NCI-H2107 treated with DMSO at 0.1 percent for 48 hours (cell line): ENCODE data around the gene FZR1.

Experiments used
- DNase-seq: peaks from one replicate; lab custom pipeline; 2025; ENCODE audit not compliant: unreplicated experiment; lab: John Stamatoyannopoulos, UW

FZR1 gene

DNA sequence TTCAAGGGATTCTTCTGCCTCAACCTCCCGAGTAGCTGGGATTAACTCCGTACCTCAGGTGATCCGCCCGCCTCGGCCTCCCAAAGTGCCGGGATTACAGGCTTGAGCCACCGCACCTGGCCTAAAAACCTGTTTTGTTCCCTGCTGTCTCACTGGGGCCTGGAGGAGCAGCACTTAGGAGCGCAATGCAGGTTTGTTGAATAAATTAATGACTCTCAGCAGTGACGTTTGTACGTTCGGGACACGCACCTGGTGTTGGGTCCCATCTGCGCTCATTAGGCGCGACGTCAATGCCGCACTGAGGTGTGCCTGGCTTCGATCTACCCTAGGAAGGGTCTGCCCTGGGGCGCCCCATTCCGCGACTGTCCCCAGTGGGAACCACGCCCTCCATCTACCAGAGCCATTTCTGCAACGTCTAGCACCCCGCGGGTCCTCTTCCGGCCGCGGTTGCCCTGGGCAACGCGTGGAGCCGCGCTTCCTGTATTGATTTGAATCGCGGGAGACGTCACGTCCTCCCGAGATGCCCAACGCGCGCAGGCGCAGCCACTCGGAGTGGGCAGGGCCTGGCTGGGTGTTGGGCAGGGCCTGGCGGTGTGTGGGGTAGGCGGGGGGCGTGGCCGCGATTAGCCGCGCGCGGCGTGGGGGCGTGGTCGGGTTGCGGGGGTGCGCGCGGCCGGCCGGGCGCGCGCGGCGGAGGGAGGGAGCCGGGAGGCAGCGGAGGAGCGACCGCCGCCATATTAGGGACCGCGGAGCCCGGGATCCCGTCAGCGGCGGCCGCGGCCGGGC lies at the start of gene FZR1:
Gene FZR1, plus strand, starts transcription at position 714 of the 786 bp plus-strand sequence. CDS start 16,679 bp downstream, outside the sequence.
- peak; percentile 94 for DNase-seq

DNA sequence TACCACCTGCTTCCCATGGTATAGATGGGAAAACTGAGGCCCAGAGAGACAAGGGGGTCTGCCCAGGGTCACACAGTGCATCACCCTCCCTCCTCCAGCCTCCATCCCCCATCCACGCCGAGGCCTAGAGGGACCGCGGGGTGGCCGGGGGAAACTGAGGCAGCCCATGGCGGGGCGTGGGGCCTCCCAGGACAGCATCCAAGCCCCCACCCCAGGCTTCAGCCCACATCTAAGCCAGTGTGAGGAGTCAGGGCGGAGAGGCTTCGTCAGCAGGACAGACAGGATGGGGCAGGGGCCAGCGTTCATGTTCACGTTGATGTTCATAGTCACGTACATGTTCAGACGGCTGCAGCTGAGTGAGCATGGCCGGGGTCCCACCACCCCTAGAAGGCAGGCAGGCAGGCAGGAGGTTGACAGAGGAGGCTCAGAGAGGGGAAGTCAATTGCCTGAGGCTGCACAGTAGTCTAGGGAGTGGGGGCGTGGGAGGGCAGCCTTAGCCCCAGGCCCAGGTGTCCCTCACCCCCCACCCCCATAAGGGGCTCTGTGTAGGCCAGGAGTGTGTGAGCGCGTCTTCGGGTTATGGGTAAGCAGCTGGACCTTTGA lies 49.1 kb upstream of the FZR1 start:
- no peak for DNase-seq

DNA sequence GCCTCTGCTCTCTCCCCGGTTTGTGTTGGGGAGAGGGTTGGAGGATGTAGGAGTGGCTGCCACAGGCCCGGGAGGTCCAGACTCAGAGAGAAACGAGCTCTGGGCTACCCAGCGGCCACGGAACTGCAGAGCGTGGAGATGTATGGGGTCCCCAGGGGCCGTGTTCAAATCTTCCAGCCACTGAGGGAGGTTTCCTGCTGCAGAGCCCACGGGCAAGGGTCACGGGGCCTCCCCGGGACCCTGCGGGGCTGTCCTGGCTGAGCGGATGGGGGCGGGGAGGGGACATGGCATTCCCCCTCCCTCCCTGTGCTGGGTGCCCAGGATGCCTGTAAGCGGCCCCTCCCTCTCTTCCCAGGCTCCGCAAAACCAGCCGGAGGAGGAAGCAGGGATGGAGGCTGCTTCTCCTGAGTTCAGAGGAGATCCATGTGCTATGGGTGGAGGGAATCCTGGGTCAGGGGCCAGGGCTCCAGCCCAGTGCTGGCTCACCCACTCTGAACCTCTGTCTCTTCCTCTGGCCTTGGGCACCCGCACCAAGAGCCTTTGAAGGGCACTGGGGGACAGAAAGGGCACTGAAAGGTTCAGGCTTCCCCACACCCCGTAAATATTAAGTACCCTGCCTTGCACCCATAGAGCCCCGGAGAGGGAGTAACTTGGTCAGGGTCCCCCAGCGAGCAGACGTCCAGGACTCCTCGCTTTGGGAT lies 48.4 kb upstream of the FZR1 start:
- DNase-seq, result no peak

DNA sequence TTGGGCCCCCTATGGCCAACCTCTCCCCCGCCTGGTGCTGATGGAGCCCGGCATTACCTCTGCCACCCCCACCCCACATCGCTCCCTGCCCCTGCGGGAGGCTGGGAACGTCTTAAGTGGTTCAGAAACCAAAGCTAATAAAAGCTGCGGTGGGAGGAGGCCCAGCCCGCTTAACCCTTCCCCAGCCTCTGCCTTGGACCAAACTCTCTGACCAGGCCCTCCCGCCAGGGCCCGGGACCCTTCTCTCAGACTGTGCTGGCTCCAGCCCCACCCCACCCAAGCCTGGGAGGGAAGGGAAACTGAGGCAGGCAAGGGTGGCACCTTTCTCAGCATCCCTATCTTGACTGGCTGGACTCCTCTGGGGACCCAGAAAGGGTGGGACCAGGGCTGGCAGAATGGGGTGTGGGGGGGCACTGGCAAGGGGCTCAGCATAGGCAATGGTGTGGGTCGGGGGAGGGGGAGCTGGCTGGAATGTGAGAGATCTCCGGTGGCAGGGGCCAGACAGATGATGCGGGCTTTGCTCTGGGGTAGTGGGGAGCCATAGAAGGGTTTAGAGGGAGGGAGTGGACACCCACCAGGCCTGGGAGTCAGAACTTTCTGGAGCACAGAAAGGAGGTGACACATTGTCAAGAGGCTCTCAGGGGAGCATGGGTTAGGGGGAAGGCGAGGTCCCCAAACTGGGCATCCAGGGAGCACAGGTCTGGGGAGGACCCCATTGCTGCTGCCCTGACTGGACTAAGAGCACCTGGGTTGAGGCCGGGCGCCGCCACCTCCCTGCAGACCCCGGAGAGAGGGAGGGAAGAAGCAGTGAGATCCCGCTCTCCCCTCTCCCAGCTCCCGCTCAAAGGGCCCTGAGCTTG lies 47.7 kb upstream of the FZR1 start:
- no peak for DNase-seq

DNA sequence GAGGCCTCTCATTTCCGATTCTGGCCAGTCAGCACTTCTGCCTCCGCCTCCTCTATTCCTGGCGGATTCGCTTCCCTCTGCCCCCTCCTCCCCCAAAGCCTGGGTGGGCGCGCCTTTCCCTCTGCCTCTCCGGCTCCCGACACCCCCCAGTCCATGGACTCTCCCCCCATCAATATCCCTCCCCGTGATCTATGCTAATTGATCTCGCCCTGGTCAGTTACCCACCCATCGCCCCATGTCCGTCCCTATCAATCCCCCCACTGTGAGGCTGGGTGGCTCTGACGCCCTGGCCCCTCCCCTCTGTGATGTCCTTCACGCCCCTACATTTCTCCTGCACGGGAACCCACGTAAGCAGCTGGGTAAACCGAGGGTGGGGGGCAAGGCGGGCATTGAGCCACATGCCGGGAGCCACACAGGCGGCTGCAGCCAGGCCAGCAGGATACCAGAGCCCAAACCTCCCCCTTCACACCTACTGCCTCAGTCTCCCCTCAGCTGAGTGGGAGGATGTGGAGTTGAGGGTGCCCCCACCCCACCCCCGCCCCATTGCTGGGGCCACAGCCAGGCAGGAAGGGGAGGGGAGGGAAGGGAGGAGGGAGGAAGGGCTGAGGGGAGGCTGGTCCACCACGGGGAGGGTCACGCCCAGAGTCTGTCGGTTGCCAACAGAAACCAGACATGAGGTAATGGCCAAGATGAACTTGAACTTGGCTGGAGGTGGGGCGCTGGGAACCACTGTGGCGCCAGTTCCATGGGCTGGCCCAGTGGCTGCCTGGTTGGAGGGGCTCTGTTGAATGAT lies 46.8 kb upstream of the FZR1 start:
- no peak for DNase-seq

- DNase-seq, result no peak
Observed at GRCh38 chr19:3459965-3460582, 46.0 kb upstream of the FZR1 start.

GRCh38 chr19:3462991-3463713 lies 43.0 kb upstream of the FZR1 start:
- DNase-seq, result no peak

DNA sequence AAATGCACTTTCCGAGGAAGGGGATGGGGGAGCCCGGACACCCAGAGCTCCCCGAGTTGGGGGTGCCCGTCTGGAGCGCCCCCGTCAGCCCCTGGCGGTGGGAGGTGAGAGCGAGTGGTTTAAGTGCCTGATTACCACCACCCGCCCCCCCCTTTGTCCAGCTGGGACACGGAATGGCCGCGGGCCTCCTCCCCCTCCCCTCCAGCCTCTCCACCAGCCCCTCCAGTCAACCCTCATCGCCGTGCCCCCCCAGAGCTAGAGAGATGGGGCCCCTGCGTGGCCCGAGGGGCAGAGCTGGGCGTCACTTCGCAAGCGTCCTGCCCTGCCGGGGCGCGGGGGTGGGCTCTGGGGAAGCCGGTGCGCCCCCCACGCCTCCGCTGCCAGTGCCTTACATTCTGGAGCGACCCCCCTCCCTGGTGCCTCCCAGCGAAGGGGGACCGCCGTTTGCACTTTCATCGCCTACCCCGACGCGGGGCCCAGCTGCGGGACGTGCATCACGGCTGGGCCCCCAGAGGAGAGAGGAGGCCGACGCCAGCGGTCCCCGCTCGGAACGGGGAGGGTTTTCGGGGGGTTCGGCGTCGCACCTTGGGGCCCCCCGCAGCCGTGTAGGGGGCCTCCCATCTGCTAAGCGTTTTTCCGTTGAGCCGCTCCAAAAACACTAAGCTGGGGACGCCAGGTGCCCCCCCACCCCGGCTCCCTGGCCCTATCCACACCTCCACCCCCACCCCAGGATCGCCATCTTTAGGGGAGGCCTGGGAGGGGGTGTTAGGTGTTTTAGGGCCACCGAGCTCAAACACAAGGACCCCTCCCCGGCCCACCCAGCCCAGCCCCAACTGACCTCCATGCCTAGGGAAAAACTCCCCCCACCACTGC lies 42.2 kb upstream of the FZR1 start:
- DNase-seq, result no peak

DNA sequence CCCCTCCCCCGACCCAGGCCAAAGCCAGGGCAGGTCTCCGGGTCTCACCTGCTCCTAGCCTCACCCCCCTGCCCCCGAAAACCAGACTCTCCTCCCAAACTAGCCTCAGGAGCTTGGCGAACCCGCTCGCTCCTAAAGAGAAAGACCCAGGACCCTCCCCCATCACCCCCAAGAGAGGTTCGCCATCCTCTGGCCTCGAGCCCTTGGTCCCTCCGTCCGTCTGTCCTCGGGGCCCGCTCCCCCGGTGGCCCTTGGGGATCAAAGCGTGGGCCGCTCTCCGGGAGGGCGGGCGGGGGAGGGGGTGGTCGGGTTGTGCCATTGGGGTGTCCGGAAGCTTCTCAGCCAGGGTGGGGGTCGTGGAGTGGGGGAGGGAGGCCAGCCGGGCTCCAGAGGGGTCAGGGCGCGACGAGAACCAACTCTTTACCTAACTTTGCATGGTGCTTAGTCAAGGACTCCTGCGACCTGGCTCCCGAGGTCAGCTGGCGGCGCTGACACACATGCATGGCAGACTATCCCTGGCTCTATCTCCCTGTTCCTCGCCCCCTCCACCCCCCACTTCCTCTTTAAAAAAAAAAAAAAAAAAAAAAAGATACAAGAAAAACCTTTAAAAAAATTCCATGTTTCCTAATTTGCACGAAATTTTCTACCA lies 41.4 kb upstream of the FZR1 start:
- DNase-seq, result no peak

- no peak for DNase-seq
Observed at GRCh38 chr19:3465552-3465951, 40.6 kb upstream of the FZR1 start.

DNA sequence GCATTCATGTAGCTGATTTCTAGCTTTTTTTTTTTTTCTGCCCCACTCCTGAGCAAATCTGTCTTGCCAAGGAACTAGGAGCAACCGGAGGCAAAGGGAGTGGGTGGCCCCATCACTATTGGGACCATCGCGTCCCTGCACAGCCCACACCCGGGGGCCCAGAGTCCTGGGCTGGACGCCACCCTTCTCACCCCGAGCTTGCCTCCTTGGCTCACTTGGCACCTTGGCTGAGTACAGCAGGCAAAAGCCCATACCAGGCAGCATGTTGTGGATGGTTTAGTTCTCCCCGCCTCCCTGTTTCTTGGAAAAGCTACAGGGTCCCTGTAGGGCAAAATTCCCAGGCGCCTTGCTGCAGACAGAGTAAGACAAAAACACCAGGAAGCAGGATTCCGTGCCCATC lies 39.5 kb upstream of the FZR1 start:
- no peak for DNase-seq

DNA sequence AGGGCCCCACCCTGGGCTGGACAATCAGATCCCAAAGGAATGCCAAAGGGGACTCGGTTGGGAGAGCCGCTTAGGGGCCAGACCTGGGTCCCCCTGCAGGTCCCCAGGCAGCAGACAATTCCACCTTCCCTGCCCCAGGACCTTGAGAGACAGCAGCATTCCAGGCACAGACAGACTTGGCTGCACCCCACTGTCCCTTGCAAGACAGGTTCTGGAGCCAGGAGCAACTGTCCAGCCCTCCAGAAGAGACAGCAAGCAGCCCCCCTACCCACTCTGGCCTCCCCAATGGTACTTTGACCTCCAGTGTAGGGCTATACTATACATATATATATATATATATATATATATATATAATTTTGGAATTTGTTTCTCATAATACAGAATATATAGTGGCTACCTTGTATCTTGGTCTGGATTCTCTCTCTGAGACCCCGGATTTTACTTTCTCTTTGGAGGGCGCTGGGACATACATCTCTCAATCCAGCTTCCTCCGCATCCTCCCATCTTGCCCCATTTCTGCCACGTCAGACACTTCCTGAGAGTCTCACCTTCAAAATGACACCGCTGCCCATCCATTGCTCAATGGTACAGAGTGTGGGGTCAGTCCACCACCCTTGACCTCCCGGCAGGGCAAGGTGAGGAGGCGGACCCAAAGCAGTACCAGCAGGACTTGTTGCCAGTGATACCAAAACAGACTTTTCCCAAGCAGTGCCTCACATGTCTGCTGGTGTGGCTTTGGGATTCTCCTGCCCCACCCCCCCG lies 38.5 kb upstream of the FZR1 start:
- DNase-seq, result no peak

GRCh38 chr19:3468211-3468610 lies 37.9 kb upstream of the FZR1 start:
- DNase-seq, result no peak

DNA sequence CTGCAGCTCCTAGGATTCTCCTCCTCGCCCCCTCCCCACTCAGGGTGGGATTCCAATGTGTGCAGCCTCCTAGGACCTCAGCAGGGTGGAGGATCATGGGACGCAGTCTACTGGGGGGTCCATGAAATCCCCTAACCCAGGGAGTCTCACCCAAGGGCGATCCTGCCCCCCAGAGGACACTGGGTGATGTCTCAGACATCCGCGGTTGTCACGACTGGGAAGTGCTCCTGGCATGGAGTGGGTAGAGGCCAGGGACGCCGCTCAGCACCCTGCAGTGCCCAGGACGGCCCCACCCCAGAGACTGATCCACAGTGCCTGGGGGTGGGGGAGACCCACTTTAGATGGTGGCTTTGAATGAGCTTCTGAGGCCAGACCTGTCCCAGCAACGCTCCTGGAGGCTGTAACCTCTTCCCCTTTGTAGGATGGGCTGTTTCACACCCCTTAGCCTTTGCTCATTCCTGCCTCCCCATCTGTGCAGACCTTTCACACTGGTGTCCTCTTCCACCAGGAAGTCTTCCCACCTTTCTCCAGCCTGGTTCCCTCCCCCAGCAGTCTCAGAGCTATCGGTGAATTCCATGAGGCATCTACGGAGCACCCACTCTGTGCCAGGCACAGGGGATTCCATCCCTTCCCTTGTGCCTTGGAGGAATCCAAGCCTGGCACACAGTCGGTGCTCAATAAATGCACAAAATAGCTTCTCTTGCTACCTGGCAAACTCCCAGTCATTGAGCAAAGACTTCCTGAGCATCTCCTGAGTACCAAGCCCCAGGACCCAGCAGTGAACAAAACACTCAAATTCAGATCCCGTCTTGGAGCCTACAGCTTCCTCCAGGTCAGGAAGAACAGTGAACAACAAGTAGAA lies 36.2 kb upstream of the FZR1 start:
- no peak for DNase-seq

GRCh38 chr19:3470500-3471128 lies 35.5 kb upstream of the FZR1 start:
- DNase-seq, result no peak
